Panc1 (cell line): ENCODE results near the gene SESN1.

ENCODE experiments used
- TCF7L2 ChIP-seq: IDR thresholded peaks from 2 replicates; pipeline ENCODE4 v1.6.1; 2011; ENCODE audit warnings: mild to moderate bottlenecking, low read depth, low read length, inconsistent platforms
- TF ChIP-seq, protein P1 (sequence below): fragments of 450-650 bp; IDR thresholded peaks from 2 replicates; pipeline ENCODE4 v1.5.1; 2017; ENCODE audit warnings: mild to moderate bottlenecking

DNA sequence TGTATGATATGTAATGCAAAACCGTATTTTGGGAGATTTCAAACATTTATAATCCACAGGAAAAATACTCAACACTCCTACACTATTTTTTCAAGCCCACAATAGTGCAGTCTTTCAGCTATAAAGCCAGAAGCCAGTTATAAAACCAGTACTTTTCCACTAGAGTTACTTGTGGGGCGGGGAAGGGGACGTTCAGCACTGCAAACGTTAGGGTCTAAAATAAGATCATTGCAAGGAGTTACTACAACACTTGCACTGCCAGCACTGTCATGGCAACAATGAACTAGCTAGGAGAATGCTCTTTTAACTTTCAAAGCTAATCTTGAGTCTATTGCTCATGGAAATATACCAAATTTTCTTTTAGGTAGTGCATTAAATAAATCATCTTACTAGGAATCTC lies 14.7 kb downstream of the SESN1 start:
- TF ChIP-seq, protein P1, sequence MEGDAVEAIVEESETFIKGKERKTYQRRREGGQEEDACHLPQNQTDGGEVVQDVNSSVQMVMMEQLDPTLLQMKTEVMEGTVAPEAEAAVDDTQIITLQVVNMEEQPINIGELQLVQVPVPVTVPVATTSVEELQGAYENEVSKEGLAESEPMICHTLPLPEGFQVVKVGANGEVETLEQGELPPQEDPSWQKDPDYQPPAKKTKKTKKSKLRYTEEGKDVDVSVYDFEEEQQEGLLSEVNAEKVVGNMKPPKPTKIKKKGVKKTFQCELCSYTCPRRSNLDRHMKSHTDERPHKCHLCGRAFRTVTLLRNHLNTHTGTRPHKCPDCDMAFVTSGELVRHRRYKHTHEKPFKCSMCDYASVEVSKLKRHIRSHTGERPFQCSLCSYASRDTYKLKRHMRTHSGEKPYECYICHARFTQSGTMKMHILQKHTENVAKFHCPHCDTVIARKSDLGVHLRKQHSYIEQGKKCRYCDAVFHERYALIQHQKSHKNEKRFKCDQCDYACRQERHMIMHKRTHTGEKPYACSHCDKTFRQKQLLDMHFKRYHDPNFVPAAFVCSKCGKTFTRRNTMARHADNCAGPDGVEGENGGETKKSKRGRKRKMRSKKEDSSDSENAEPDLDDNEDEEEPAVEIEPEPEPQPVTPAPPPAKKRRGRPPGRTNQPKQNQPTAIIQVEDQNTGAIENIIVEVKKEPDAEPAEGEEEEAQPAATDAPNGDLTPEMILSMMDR: no peak
- no peak for TF ChIP-seq TCF7L2
